ENCODE measurements around the gene KMT2B.

KMT2B gene

DNA sequence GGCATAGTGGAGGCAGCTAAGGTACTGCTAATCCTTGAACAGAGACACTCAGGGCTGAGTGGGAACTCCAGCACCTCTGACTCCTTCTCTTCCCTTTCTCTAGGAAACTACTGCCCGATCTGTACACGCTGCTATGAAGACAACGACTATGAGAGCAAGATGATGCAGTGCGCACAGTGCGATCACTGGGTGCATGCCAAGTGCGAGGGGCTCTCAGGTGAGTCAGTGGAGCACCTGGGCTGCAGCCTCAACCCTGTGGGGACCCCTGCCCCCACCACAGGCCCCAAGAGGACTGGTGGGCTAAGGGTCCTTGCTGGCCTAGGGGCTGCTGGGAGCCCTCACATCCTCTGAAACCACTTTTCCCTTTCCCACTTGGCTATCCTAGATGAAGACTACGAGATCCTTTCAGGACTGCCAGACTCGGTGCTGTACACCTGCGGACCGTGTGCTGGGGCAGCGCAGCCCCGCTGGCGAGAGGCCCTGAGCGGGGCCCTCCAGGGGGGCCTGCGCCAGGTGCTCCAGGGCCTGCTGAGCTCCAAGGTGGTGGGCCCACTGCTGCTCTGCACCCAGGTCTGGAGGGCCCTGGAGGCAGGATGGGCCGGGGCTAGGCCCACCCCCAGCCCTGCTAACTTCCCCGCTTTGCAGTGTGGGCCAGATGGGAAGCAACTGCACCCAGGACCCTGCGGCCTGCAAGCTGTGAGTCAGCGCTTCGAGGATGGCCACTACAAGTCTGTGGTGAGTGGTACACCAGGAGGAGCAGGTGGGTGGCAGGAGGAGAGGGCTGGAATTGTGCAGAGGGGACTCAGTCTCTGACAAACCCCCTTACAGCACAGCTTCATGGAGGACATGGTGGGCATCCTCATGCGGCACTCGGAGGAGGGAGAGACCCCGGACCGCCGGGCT is 9.5 kb downstream of the KMT2B start:
- DNase-seq: no peak

DNA sequence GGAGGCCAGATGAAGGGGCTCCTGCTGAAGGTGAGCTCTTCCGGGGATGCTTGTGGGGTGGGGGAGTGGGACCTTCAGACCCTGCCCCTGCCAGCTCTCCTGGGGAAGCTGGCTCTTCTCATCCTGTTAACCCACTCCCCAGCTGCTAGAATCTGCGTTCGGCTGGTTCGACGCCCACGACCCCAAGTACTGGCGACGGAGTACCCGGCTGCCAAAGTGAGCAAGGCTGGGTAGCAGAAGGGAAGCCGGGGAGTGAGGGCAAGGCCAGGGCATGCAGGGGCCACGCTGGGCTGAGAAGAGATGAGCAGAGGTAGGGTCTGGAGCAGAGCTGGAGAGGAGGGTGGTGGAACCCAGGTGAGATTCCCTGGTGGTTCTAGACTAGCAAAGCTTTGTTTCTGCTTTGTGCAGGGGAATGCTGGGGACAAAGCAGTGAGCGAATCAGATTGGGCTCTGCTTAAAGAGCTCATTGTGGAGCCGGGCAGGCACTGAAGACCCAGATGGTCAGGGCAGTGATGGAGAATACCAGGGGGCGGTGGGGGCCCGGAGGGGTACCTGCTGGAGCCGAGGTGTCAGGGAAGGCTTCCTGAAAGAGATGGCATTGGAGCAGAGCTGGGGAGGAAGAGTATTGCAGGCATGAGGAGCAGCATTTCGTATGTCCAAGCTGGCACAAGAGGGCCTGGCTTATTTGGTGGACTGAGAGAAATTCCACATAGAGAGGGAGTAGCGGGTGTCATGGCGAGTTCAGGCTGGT is 10.3 kb downstream of the KMT2B start:
- no peak for DNase-seq

DNA sequence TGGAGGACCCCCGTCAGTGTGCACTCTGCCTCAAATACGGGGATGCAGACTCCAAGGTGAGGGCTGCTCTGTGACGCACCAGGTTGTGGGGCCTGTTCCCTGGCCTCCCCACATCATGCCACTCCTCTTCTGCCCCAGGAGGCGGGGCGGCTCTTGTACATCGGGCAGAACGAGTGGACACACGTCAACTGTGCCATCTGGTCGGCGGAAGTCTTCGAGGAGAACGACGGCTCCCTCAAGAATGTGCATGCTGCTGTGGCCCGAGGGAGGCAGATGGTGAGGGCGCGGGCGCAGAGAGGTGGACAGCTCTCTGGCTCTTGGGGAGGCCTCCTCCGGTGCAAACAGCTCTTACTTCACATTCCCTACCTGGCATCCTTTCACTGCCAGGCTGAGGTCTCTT is 11.2 kb downstream of the KMT2B start:
- DNase-seq: no peak

DNA sequence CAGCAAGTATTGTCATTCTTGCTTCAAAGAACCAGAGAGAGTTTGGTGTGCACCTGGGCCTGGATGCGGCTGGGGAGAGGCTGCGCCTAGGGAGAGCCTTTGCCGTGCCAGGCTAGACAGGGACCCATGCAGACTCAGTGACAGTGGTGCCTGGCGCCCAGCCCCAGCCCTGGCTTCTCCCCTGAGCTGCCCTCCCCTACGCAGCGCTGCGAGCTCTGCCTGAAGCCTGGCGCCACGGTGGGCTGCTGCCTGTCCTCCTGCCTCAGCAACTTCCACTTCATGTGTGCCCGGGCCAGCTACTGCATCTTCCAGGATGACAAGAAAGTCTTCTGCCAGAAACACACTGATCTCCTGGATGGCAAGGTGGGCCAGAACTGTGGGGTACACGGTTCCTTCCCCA is 12.0 kb downstream of the KMT2B start:
- no peak for DNase-seq

DNA sequence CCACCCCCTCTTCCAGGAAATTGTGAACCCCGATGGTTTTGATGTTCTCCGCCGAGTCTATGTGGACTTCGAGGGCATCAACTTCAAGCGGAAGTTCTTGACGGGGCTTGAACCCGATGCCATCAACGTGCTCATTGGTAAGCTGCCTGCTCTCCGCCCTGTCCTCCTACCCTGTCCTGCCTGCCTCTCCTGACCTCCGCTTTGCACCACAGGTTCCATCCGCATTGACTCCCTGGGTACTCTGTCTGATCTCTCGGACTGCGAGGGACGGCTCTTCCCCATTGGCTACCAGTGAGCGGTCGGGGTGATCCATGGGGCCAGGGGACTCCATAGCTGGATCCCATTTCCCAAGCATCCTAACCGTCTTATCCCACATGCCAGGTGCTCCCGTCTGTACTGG is 12.5 kb downstream of the KMT2B start:
- no peak for DNase-seq

DNA sequence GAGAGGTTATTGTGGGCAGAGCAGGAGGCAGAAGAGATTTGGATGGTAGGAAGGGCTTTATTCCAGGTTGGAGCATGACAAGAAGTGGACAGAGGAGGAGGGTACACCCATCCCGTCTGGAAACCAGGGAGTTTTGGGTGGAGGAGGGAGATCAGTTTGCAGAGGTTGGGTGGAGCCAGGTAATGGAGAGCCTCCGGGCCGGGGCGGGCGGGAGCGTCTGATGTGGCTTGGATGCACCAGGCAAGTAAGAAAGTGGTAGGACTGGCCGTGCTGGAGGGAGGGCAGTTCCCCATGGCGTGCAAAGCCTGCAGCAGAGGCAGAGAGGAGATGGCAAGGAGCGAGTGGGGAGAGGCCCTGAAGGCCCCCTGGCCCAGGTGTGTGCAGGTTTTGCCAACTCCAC is 13.6 kb downstream of the KMT2B start:
- DNase-seq: no peak

DNA sequence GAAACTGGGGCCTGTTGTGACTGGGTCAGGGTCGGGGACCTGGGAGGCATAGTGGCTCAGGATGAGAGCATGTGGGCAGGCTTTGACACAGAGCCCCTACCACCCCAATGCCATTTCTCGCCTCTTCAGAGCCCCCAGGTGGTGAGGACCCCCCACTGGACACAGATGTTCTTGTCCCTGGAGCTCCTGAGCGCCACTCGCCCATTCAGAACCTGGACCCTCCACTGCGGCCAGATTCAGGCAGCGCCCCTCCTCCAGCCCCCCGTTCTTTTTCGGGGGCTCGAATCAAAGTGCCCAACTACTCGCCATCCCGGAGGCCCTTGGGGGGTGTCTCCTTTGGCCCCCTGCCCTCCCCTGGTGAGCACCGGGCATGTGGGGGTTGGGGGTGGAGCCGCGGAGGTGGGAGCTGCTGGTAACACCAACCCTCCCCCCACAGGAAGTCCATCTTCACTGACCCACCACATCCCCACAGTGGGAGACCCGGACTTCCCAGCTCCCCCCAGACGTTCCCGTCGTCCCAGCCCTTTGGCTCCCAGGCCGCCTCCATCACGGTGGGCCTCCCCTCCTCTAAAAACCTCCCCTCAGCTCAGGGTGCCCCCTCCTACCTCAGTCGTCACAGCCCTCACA is 14.1 kb downstream of the KMT2B start:
- DNase-seq: no peak

DNA sequence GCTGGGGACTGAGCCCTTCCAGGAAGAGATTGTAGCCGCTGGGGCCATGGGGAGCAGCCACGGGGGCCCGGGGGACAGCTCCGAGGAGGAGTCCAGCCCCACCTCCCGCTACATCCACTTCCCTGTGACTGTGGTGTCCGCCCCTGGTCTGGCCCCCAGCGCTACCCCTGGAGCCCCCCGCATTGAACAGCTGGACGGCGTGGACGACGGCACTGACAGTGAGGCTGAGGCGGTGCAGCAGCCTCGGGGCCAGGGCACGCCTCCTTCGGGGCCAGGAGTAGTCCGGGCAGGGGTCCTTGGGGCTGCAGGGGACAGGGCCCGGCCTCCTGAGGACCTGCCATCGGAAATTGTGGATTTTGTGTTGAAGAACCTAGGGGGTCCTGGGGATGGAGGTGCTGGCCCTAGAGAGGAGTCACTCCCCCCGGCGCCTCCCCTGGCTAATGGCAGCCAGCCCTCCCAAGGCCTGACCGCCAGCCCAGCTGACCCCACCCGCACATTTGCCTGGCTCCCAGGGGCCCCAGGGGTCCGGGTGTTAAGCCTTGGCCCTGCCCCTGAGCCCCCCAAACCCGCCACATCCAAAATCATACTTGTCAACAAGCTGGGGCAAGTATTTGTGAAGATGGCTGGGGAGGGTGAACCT is 14.9 kb downstream of the KMT2B start:
- DNase-seq: no peak

DNA sequence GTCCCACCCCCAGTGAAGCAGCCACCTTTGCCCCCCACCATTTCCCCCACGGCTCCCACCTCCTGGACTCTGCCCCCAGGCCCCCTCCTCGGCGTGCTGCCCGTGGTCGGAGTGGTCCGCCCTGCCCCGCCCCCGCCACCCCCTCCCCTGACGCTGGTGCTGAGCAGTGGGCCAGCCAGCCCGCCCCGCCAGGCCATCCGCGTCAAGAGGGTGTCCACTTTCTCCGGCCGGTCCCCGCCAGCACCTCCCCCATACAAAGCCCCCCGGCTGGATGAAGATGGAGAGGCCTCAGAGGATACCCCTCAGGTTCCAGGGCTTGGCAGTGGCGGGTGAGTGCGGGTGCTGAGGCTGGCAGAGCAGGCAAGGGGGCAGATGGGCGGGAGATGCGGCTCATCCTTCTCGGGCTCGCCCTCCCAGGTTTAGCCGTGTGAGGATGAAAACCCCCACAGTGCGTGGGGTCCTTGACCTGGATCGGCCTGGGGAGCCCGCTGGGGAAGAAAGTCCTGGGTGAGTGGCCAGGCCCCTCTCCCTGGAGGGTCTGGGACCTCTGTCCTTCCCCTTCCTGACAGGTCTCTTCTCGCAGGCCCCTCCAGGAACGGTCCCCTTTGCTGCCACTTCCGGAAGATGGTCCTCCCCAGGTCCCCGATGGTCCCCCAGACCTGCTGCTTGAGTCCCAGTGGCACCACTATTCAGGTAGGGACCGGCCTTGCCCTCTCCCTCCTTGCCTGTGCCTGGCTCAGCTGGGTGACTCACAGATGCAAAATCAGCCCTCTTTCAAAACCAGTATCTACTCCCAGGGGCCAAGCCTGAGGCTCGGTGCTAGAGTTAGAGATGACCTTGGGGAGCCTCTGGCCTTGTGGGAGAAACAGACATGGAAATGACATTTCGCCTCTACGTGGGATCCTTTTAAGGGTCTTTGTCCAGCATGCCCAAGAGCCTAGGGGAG is 15.7 kb downstream of the KMT2B start:
- no peak for DNase-seq

DNA sequence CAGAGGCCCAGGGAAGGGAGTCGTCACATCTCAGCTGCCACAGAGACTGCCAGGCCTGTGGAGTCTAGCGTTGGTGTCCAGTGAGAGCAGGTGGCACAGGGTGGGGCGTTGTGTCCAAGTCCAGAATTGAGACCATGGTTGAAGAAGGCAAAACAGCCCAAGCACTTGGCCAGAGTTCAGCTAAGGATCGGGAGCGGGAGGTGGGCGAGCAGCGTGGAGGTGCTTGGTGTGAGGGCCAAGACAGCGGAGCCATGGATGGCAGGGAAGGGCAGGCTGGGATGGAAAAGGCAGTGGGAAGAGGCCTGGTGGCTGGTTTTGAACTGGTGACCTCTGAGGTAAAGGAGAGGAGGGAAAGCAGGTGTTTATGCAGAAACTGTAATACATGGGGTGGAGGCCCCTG is 16.5 kb downstream of the KMT2B start:
- DNase-seq: no peak

DNA sequence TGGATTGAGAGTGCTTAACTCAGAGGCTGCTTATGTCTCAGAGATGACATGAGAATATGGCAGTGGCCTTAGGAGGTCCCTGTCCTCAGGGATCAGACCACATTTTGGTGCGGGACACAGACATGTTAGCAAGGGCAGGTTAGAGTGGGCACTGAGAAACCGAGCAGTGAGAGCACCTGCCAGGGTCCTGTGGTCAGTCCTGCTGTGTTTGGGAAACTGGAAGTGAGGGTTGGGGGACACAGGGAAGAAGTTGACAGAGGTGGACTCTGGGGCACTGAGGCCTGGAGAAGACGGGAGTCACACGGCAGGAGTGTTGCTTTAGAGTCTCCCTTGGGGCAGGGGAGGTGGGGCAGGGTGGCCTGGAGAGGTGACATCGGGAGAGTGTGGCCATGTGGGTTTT is 17.1 kb downstream of the KMT2B start:
- no peak for DNase-seq

DNA sequence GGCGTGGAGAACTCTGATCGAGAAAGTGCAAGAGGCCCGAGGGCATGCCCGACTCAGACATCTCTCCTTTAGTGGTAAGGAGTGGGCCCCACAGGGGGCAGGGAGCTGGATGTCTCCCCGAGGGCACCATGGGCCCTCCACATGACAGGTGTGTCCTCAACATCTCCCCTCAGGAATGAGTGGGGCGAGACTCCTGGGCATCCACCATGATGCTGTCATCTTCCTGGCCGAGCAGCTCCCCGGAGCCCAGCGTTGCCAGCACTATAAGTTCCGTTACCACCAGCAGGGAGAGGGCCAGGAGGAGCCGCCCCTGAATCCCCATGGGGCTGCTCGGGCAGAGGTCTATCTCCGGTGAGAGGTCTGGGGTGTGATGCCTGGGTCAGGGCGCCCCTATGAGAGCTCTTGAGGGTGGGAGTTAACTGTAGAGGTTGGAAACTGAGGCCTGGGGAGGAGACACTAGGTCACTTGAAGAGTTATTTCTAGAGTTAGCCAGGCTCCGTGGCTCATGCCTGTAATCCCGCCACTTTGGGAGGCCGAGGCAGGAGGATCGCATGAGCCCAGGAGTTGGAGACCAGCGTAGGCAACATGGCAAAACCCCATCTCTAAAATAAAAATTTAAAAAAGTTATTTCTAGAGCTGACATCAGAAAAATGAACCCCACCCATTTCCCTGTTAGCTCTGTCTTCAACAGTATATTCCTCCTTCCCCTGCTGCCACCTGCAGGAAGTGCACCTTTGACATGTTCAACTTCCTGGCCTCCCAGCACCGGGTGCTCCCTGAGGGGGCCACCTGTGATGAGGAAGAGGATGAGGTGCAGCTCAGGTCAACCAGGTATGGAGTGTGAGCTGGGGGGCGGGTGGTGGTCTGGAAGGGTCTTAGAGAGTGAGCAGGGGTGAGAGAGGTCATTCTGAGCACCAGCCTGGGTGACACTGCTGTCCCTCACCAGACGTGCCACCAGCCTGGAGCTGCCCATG is 19.4 kb downstream of the KMT2B start:
- DNase-seq: no peak

DNA sequence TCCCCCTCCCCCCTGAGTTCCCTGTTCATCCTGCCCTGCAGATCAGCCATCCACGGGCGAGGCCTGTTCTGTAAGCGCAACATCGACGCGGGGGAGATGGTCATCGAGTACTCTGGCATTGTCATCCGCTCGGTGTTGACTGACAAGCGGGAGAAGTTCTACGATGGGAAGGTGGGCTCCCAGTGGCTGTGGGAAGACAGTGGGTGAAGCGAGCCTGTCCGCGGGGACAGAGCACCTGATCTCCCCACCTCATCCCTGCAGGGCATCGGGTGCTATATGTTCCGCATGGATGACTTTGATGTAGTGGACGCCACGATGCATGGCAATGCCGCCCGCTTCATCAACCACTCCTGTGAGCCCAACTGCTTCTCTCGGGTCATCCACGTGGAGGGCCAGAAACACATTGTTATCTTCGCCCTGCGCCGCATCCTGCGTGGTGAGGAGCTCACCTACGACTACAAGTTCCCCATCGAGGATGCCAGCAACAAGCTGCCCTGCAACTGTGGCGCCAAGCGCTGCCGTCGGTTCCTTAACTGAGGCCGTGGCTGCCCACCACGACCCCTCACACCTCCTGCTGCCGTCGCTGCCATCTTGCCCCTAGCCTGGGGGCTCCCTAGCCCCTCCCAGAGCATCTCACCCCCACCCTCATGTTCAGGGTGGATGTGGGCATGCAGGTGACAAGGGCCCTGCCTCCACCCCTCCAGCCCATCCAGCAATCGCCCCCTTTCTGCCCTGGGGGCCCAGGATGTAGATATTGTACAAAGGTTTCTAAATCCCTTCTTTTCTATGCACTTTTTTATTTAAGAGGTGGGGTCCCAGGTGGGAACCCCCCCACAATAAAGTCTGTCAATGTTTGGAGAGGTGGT is 20.5 kb downstream of the KMT2B start:
- DNase-seq: no peak

DNA sequence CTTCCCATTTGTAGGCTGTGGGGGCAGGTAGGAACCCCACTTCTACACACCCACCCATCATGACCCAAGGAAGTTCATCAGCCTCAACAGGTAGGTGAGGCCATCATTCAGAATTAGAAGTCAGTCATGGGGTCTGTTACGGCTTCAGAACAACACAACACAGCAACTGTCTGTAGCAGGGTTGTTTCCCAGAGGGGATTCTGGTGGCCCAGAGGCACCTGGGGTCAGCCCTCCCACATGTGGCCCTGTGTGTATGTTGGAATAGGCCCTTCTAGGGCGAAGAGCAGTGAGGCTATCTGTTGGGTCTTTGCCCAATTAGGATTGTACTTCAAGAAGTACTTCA is 21.1 kb downstream of the KMT2B start:
- DNase-seq: no peak

DNA sequence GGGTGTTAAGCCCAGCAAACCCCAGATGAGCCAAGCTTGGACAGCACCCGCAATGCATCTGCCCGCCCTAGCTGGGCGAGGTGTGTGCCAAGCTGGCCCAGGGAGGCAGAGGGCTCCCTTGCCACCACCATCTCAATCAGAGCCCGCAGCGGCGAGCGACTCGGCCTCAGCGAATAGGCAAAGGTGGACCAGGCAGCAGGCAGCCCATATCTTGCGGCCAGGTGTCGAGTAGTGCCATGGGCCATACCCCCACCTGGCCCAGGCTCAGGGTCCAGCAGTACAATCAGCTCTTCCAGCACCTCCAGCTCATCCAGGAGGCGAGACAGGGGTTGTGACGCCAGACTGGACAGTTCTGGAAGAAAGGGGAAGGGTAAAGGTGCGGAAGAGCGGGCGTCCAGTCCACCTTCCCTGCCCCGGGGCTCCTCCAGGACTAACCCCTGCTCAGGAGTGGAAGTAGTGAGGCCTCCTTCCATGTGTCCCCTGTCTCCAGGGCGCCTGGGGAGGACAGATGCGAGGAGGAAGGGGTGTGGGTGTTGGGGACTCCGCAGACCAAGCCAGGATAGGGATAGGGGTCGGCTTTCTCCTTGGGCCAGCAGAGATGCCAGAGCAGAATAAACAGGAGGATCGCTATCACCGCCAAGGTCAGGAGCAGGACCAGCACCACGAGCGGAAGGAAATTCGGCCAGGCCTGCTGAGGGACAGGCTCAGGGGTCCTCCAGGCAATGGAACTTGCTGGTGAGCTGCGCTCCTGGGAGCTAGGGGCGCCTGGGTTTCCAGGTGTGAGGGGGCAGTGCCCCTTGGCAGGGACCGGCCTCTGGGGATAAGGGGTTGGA is 21.7 kb downstream of the KMT2B start:
- DNase-seq: no peak

DNA sequence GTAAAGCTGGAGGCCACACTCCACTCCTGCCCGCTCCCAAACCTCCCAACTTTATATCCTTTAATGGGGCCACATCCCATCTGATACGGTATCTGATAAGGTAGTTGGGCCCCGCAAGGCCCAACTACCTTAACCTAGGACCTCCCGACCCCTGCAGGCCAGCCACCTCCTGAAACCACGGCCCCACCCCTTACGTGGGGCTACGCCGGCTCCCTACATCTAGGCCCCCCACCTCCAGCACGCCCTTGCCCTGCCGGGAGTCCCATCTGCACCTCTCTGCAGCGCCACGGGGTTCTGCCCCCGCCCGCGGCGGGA is 22.3 kb downstream of the KMT2B start:
- DNase-seq: no peak

DNA sequence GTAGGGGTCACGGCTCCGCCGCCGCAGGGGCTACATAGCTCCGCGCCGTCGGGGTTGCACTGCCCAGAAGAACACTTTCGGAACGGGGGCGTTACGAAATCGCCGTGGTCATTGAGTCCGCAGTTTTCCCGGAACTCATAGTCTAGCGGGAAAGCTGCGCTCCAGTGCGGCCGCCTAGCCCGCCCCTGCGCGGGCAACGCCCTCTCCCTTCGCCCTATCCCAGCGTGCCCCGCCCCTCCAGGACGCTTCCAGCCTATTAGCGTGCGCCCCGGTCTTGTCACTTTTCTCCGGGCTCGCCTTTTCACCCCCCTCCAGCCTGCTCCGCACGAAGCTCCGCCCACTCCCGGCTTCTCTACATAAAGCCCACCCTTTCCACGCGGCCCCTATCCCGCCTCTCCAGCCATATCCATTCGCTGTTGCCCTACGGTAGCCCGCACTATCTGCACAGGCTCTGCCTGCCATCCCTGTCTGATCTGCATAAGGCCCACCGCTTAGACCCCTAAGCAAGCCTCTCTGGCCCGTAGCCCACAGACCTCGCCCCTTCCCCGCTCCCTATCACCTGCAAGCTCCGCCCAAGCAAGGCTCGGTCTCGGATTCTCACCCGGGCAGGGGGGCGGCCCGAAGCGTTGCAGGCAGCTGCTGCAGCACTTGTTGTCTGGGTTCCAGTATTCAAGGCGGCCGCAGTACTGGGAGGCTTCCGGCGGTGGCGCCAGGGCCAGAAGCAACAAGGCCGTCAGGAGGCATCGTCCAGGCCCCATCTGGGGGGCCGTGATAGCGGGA is 22.8 kb downstream of the KMT2B start:
- peak; percentile 95 for DNase-seq

DNA sequence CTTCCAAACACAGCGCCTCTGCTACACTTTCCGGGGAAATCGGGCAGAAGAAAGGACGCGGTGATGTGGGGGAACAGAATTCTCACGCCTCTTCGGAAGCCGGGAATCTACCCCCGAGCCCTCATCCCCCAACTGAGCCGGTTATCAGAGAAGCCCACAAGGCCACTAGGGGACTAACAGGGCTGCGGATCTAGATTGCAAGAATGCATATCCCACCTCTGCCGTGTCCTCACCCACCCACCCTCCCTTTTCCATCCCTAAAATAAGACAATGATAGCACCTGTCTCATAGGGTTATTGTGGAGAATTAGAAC is 23.4 kb downstream of the KMT2B start:
- DNase-seq: no peak

All from stimulated activated CD4-positive, alpha-beta T cell treated with anti-CD3 and anti-CD28 coated beads, Interleukin-1b, Interleukin-23, amount 100 ng/mL, for 48 hours (primary cell).